Measurements from ENCODE around the gene ABLIM1. TPM values are rescaled to one million over a fixed set of nuclear protein-coding genes. Genes with fewer than 3 reads are reported as not detected.

Gene ABLIM1
- polyA plus RNA-seq, 4 donors = 25.7 to 59.8 (median 36.8) TPM

- no peaks in the 10 kb centered on the region for H3K9me3 ChIP-seq (ENCODE audit: control insufficient read depth in 2 of 2, insufficient read depth in 1 of 2, low read depth in 1 of 2, low read length in 1 of 2)
- H3K27me3 ChIP-seq (ENCODE audit: control insufficient read depth in 3 of 3, insufficient read depth in 3 of 3, low read length in 3 of 3) = peaks cover 0 to 5% (median 0%) of the 10 kb centered on the region in 3 donors
- no peak overlapping the region for H3K27ac ChIP-seq (ENCODE audit: low read depth in 1 of 3, low read length in 2 of 3)
- peaks cover 0 to 17% (median 4%) of the 10 kb centered on the region in 3 donors for H3K4me1 ChIP-seq (ENCODE audit: control insufficient read depth in 3 of 3, insufficient read depth in 2 of 3, low read depth in 1 of 3, low read length in 2 of 3)
- FAIRE-seq = no peak
- no peak overlapping the region for H3K4me3 ChIP-seq (ENCODE audit: low read depth in 1 of 3, low read length in 3 of 3)
- 88 to 96% (median 88%) methylated on average over 3 of the region's 3 CpGs for WGBS, 3 donors
- DNase-seq = no peak
- no peaks in the 10 kb centered on the region for H3K36me3 ChIP-seq (ENCODE audit: control insufficient read depth in 3 of 3, insufficient read depth in 2 of 3, low read depth in 1 of 3, low read length in 3 of 3)
These were observed 30.0 kb downstream of the ABLIM1 start for GRCh38 chr10:114628106-114628505.

GRCh38 chr10:114626841-114627240, 31.2 kb downstream of the ABLIM1 start:
- whole genome bisulfite sequencing, 3 donors = 90 to 100% (median 93%) methylated on average over 1 of the region's 1 CpG
- Histone ChIP-seq H3K4me3 (ENCODE audit: low read depth in 1 of 3, low read length in 3 of 3) (no peak overlapping the region), H3K27me3 (ENCODE audit: control insufficient read depth in 3 of 3, insufficient read depth in 3 of 3, low read length in 3 of 3) (peaks cover 0 to 5% (median 0%) of the 10 kb centered on the region in 3 donors), H3K4me1 (ENCODE audit: control insufficient read depth in 3 of 3, insufficient read depth in 2 of 3, low read depth in 1 of 3, low read length in 2 of 3) (peaks cover 0 to 15% (median 4%) of the 10 kb centered on the region in 3 donors), H3K27ac (ENCODE audit: low read depth in 1 of 3, low read length in 2 of 3) (no peak overlapping the region), H3K9me3 (ENCODE audit: control insufficient read depth in 2 of 2, insufficient read depth in 1 of 2, low read depth in 1 of 2, low read length in 1 of 2) (no peaks in the 10 kb centered on the region), H3K36me3 (ENCODE audit: control insufficient read depth in 3 of 3, insufficient read depth in 2 of 3, low read depth in 1 of 3, low read length in 3 of 3) (no peaks in the 10 kb centered on the region)
- DNase-seq (no peak), FAIRE-seq (no peak)

- Histone ChIP-seq H3K36me3 (ENCODE audit: control insufficient read depth in 3 of 3, insufficient read depth in 2 of 3, low read depth in 1 of 3, low read length in 3 of 3) (no peaks in the 10 kb centered on the region), H3K4me1 (ENCODE audit: control insufficient read depth in 3 of 3, insufficient read depth in 2 of 3, low read depth in 1 of 3, low read length in 2 of 3) (peaks cover 0 to 12% (median 4%) of the 10 kb centered on the region in 3 donors)
These were observed 32.9 kb downstream of the ABLIM1 start for GRCh38 chr10:114624951-114625780.

GRCh38 chr10:114624422-114624821, 33.7 kb downstream of the ABLIM1 start:
- no peak overlapping the region for H3K4me3 ChIP-seq (ENCODE audit: low read depth in 1 of 3, low read length in 3 of 3)
- 79 to 94% (median 94%) methylated on average over 2 of the region's 2 CpGs for WGBS, 3 donors
- no peak overlapping the region for H3K27ac ChIP-seq (ENCODE audit: low read depth in 1 of 3, low read length in 2 of 3)
- H3K27me3 ChIP-seq (ENCODE audit: control insufficient read depth in 3 of 3, insufficient read depth in 3 of 3, low read length in 3 of 3) = no peaks in the 10 kb centered on the region
- no peak for DNase-seq
- H3K4me1 ChIP-seq (ENCODE audit: control insufficient read depth in 3 of 3, insufficient read depth in 2 of 3, low read depth in 1 of 3, low read length in 2 of 3) = peaks cover 0 to 12% (median 4%) of the 10 kb centered on the region in 3 donors
- no peaks in the 10 kb centered on the region for H3K36me3 ChIP-seq (ENCODE audit: control insufficient read depth in 3 of 3, insufficient read depth in 2 of 3, low read depth in 1 of 3, low read length in 3 of 3)
- H3K9me3 ChIP-seq (ENCODE audit: control insufficient read depth in 2 of 2, insufficient read depth in 1 of 2, low read depth in 1 of 2, low read length in 1 of 2) = no peaks in the 10 kb centered on the region
- FAIRE-seq = no peak

More at GRCh38 chr10:114624951-114625780, 32.9 kb downstream of the ABLIM1 start:
- no peak overlapping the region for H3K27ac ChIP-seq (ENCODE audit: low read depth in 1 of 3, low read length in 2 of 3)
- DNase-seq = no peak
- 79 to 89% (median 85%) methylated on average over 5 of the region's 5 CpGs for WGBS, 3 donors
- FAIRE-seq = no peak
- no peaks in the 10 kb centered on the region for H3K9me3 ChIP-seq (ENCODE audit: control insufficient read depth in 2 of 2, insufficient read depth in 1 of 2, low read depth in 1 of 2, low read length in 1 of 2)
- H3K27me3 ChIP-seq (ENCODE audit: control insufficient read depth in 3 of 3, insufficient read depth in 3 of 3, low read length in 3 of 3) = no peaks in the 10 kb centered on the region
- H3K4me3 ChIP-seq (ENCODE audit: low read depth in 1 of 3, low read length in 3 of 3) = no peak overlapping the region

GRCh38 chr10:114623661-114624294, 34.3 kb downstream of the ABLIM1 start:
- DNase-seq = no peak
- no peaks in the 10 kb centered on the region for H3K9me3 ChIP-seq (ENCODE audit: control insufficient read depth in 2 of 2, insufficient read depth in 1 of 2, low read depth in 1 of 2, low read length in 1 of 2)
- H3K4me3 ChIP-seq (ENCODE audit: low read depth in 1 of 3, low read length in 3 of 3) = no peak overlapping the region
- WGBS, 3 donors = 57 to 73% (median 58%) methylated on average over 2 of the region's 2 CpGs
- no peak overlapping the region for H3K27ac ChIP-seq (ENCODE audit: low read depth in 1 of 3, low read length in 2 of 3)
- no peaks in the 10 kb centered on the region for H3K36me3 ChIP-seq (ENCODE audit: control insufficient read depth in 3 of 3, insufficient read depth in 2 of 3, low read depth in 1 of 3, low read length in 3 of 3)
- H3K4me1 ChIP-seq (ENCODE audit: control insufficient read depth in 3 of 3, insufficient read depth in 2 of 3, low read depth in 1 of 3, low read length in 2 of 3) = peaks cover 0 to 12% (median 4%) of the 10 kb centered on the region in 3 donors
- FAIRE-seq = no peak
- no peaks in the 10 kb centered on the region for H3K27me3 ChIP-seq (ENCODE audit: control insufficient read depth in 3 of 3, insufficient read depth in 3 of 3, low read length in 3 of 3)

- DNase-seq (peak in 1 of 2 donors; percentile 34), FAIRE-seq (no peak)
- Histone ChIP-seq H3K4me3 (ENCODE audit: low read depth in 1 of 3, low read length in 3 of 3) (no peak overlapping the region), H3K36me3 (ENCODE audit: control insufficient read depth in 3 of 3, insufficient read depth in 2 of 3, low read depth in 1 of 3, low read length in 3 of 3) (peaks cover 0 to 4% (median 0%) of the 10 kb centered on the region in 3 donors), H3K27ac (ENCODE audit: low read depth in 1 of 3, low read length in 2 of 3) (no peak overlapping the region), H3K27me3 (ENCODE audit: control insufficient read depth in 3 of 3, insufficient read depth in 3 of 3, low read length in 3 of 3) (no peaks in the 10 kb centered on the region), H3K9me3 (ENCODE audit: control insufficient read depth in 2 of 2, insufficient read depth in 1 of 2, low read depth in 1 of 2, low read length in 1 of 2) (no peaks in the 10 kb centered on the region), H3K4me1 (ENCODE audit: control insufficient read depth in 3 of 3, insufficient read depth in 2 of 3, low read depth in 1 of 3, low read length in 2 of 3) (peaks cover 0 to 12% (median 4%) of the 10 kb centered on the region in 3 donors)
- WGBS, 3 donors = 17 to 65% (median 54%) methylated on average over 2 of the region's 2 CpGs
These were observed 34.9 kb downstream of the ABLIM1 start for GRCh38 chr10:114623155-114623554.

- no peak overlapping the region for H3K27ac ChIP-seq (ENCODE audit: low read depth in 1 of 3, low read length in 2 of 3)
- H3K36me3 ChIP-seq (ENCODE audit: control insufficient read depth in 3 of 3, insufficient read depth in 2 of 3, low read depth in 1 of 3, low read length in 3 of 3) = peaks cover 0 to 6% (median 0%) of the 10 kb centered on the region in 3 donors
- H3K27me3 ChIP-seq (ENCODE audit: control insufficient read depth in 3 of 3, insufficient read depth in 3 of 3, low read length in 3 of 3) = no peaks in the 10 kb centered on the region
- FAIRE-seq (no peak), DNase-seq (no peak)
- WGBS, 3 donors = 85 to 98% (median 93%) methylated on average over 3 of the region's 3 CpGs
- no peak overlapping the region for H3K4me3 ChIP-seq (ENCODE audit: low read depth in 1 of 3, low read length in 3 of 3)
- peaks cover 1 to 20% (median 10%) of the 10 kb centered on the region in 3 donors for H3K4me1 ChIP-seq (ENCODE audit: control insufficient read depth in 3 of 3, insufficient read depth in 2 of 3, low read depth in 1 of 3, low read length in 2 of 3)
- H3K9me3 ChIP-seq (ENCODE audit: control insufficient read depth in 2 of 2, insufficient read depth in 1 of 2, low read depth in 1 of 2, low read length in 1 of 2) = no peaks in the 10 kb centered on the region
These were observed 39.4 kb downstream of the ABLIM1 start for GRCh38 chr10:114618722-114619121.

- Histone ChIP-seq H3K27me3 (ENCODE audit: control insufficient read depth in 3 of 3, insufficient read depth in 3 of 3, low read length in 3 of 3) (no peaks in the 10 kb centered on the region), H3K9me3 (ENCODE audit: control insufficient read depth in 2 of 2, insufficient read depth in 1 of 2, low read depth in 1 of 2, low read length in 1 of 2) (peaks cover 0 to 2% of the 10 kb centered on the region in 2 donors), H3K4me3 (ENCODE audit: low read depth in 1 of 3, low read length in 3 of 3) (no peak overlapping the region), H3K4me1 (ENCODE audit: control insufficient read depth in 3 of 3, insufficient read depth in 2 of 3, low read depth in 1 of 3, low read length in 2 of 3) (peaks cover 5 to 28% (median 15%) of the 10 kb centered on the region in 3 donors), H3K36me3 (ENCODE audit: control insufficient read depth in 3 of 3, insufficient read depth in 2 of 3, low read depth in 1 of 3, low read length in 3 of 3) (peaks cover 0 to 6% (median 0%) of the 10 kb centered on the region in 3 donors), H3K27ac (ENCODE audit: low read depth in 1 of 3, low read length in 2 of 3) (no peak overlapping the region)
- DNase-seq (no peak), FAIRE-seq (no peak)
- WGBS, 3 donors = 96 to 97% (median 96%) methylated on average over 4 of the region's 4 CpGs
These were observed 41.6 kb downstream of the ABLIM1 start for GRCh38 chr10:114616516-114616915.

Data from small intestine (tissue), 7 donors.